ENCODE measurements around the gene TENM4.
"Not testable (repeated sequence)": the region's sequence is repeated elsewhere in the genome, so short reads cannot be mapped to it uniquely, and the experiment has no call there.

The TENM4 gene

GRCh38 chr11:78612721-78613377, 828.0 kb downstream of the TENM4 start:
- Mint-ChIP-seq H3K4me3 (no peak overlapping the region), H3K27ac (no peak overlapping the region), H3K9me3 (no peaks in the 10 kb centered on the region), H3K27me3 (no peaks in the 10 kb centered on the region), H3K36me3 (no peaks in the 10 kb centered on the region), H3K4me1 (no peaks in the 10 kb centered on the region)

DNA sequence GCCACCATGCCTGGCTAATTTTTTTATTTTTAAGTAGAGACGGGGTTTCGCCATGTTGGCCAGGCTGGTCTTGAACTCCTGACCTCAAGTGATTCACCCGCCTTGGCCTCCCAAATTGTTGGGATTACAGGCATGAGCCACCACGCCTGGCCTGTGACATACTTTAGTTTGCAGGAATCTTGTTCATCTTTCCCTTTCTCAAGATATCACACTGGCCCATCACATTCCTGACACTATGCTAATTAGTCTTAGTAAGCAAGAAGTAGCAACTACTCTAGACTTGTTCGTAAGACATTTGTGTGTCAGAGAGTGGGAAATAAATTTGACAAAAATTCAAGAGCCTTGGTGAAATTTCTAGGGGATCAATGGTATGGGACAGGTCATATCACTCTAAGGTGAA, 831.5 kb downstream of the TENM4 start:
- H3K27me3 Mint-ChIP-seq, H3K27ac Mint-ChIP-seq, H3K9me3 Mint-ChIP-seq, H3K36me3 Mint-ChIP-seq, H3K4me3 Mint-ChIP-seq, H3K4me1 Mint-ChIP-seq: not testable (repeated sequence)

GRCh38 chr11:78607696-78608095, 833.1 kb downstream of the TENM4 start:
- Mint-ChIP-seq H3K9me3 (no peaks in the 10 kb centered on the region), H3K27me3 (peaks cover 6% of the 10 kb centered on the region), H3K27ac (no peak overlapping the region), H3K36me3 (no peaks in the 10 kb centered on the region), H3K4me3 (no peak overlapping the region), H3K4me1 (no peaks in the 10 kb centered on the region)

GRCh38 chr11:78606667-78607066, 834.2 kb downstream of the TENM4 start:
- Mint-ChIP-seq H3K9me3 (no peaks in the 10 kb centered on the region), H3K27me3 (peaks cover 6% of the 10 kb centered on the region), H3K4me1 (no peaks in the 10 kb centered on the region), H3K36me3 (no peaks in the 10 kb centered on the region), H3K27ac (no peak overlapping the region), H3K4me3 (no peak overlapping the region)

GRCh38 chr11:78605296-78605695, 835.5 kb downstream of the TENM4 start:
- Mint-ChIP-seq H3K4me3 (no peak overlapping the region), H3K27me3 (peaks cover 8% of the 10 kb centered on the region), H3K9me3 (no peaks in the 10 kb centered on the region), H3K27ac (no peak overlapping the region), H3K36me3 (no peaks in the 10 kb centered on the region), H3K4me1 (no peaks in the 10 kb centered on the region)

- no peaks in the 10 kb centered on the region for H3K36me3 Mint-ChIP-seq
- H3K4me3 Mint-ChIP-seq, result no peak overlapping the region
- H3K27me3 Mint-ChIP-seq, result peaks cover 8% of the 10 kb centered on the region
- no peaks in the 10 kb centered on the region for H3K4me1 Mint-ChIP-seq
- H3K27ac Mint-ChIP-seq, result no peak overlapping the region
- no peaks in the 10 kb centered on the region for H3K9me3 Mint-ChIP-seq
Observed at GRCh38 chr11:78603792-78604191, 837.0 kb downstream of the TENM4 start.
